GM18505 (cell line): ENCODE results near the gene KPNA1.
"Not testable (repeated sequence)": the region's sequence is repeated elsewhere in the genome, so short reads cannot be mapped to it uniquely, and the experiment has no call there.

Source experiments
- ATAC-seq: cut with Tn5 transposase; IDR thresholded peaks from one replicate; pipeline ENCODE4 v1.9.1; 2021; ENCODE audit not compliant: unreplicated experiment
- POLR2A ChIP-seq: IDR thresholded peaks from 4 replicates; pipeline ENCODE4 v1.6.1; 2011; ENCODE audit warnings: borderline replicate concordance; ENCODE audit not compliant: insufficient read depth, insufficient read length; ENCODE audit errors: extremely low read depth

Gene KPNA1

DNA sequence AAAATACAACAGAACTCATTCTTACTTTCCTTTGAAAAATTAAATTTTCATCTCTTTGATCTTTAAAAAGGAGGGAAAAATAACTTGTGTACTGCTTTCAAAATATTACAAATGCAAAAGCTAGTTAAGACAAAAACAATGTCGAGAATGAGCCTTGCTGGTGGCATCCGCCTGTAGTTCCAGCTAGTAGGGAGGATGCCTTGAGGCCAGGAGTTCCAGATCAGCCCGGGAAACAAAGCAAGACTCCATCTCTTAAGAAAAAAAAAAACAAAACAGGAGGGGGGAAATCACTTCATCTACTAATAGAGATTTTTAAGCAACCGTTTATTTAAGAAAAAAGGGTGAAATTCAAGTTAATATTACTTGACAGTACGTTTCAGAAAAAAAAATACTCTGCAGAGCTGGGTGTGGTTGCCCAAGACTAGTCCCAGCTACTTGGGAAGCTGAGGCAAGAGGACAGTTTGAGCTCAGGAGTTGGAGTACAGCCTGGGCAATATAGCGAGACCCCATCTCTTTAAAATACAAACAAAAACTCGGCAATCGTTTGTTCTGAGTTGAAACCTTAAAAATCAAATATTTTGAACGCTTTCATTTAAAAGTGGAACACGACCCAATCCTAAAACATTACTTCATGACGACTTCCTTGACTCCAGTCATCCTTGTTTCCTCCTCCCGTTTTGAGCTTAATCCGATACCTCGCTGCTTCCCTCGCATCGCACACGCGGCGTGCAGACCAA lies 1.2 kb downstream of the KPNA1 start:
- no peak for ATAC-seq
- no peak for TF ChIP-seq POLR2A

DNA sequence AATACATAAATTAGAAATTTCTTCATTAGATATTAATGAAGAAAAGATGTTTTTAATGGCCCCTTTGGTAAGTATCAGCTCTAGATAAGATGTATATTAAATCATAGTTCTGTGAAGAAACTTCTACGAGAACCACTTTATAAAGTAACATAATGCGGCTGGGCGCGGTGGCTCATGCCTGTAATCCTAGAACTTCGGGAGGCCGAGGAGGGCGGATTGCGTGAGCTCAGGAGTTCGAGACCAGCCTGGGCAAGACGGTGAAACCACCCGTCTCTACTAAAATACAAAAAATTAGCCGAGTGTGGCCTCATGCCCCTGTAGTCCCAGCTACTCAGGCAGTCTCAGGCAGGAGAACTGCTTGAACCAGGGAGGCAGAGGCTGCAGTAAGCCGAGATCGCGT lies 2.5 kb downstream of the KPNA1 start:
- ATAC-seq, result no peak
- TF ChIP-seq POLR2A, result no peak

DNA sequence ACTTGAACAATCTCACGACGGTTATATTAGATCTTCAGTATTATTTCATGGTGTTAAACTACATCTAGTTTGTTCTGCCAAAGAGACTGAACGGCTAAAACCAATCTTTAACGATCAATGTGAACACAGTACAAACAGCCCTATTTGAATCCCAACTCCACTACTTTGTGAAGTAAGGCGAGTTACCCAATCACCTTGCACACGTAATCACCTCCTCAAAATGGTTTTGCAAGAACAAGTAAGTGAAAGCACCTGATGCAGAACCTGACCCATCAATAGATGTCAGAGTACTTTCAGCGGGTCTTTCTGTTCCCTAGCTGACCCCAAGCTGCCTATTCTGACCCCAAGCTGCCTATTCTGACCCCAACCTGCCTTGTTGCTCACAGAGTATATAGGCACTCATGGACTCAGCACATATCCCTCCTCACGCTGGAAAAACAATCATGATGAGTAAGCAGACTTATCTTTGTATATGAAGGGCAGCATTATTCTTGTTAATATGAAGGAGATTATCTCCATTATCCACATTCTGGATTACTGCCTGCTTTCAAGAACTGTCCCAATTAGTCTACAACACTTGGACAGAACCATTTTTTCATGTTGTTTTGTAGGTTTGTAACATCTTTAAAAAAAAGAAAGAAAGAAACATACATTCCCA lies 3.7 kb downstream of the KPNA1 start:
- ATAC-seq, result no peak
- TF ChIP-seq POLR2A, result no peak

DNA sequence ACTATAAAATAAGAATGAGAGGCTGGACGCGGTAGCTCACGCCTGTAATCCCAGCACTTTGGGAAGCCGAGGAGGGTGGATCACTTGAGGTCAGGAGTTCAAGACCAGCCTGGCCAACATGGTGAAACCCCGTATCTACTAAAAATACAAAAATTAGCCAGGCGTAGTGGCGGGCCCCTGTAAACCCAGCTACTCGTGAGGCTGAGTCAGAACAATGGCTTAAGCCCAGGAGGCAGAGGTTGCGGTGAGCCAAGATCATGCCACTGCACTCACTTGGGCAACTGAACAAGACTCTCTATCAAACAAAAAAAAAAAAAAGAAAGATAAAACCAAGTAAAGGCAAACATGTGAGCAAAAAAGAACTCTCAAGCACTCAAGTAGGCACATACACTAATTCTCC lies 5.8 kb downstream of the KPNA1 start:
- ATAC-seq, result not testable (repeated sequence)

DNA sequence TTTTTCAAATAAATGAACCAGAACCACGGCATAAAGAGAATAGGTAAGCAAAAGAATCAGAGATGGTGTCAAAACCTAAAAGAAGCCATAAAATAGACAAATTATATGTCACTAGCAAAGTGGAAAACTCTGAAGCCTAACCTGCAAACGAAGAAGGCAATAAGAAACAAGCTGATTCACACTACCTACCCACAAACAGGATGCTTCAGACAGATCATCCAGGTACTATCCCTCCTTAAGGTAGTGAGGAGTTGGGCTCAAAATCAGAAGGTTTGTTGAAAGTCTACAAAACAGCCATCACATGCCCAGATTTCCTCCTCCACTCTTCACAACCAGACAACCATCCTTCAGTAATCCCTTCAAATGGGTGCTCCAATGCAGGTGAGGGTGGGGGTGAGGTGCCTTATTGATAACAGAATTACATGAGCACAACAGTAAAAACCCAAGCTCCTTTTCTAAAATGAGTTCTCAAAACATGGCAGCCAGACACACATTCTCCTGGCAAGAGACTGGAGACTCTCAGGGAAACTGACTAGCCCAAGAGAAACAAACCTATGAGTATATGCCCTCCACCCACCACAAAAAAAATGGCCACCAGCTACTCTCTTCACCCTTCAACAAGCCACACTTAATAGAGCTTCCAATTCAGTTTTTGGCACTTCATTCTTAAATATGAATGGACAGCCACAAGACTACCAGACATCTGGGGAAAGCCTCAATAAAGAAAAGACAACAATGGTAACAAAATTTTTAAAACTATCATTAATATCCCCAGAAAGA lies 6.4 kb downstream of the KPNA1 start:
- TF ChIP-seq POLR2A, result no peak
- ATAC-seq, result no peak

DNA sequence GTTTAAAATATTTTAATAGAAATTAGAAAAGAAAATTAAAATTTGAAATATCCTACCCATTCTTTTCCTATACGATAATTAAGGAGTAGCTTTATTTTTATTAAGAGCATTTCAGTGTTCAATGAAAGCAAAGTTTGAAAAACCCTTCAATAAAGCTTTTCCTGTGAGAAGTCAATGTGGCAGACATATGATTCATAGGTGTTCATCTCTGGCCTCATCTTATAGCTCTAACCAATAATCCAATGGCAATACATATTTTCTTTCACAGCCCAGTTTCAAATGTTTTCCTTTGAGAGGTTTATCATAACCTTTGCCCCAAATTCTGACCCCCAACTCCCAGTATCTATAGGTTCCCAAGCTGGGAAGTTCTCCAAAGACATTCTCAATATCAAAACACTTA lies 8.3 kb downstream of the KPNA1 start:
- ATAC-seq, result no peak
- no peak for TF ChIP-seq POLR2A

DNA sequence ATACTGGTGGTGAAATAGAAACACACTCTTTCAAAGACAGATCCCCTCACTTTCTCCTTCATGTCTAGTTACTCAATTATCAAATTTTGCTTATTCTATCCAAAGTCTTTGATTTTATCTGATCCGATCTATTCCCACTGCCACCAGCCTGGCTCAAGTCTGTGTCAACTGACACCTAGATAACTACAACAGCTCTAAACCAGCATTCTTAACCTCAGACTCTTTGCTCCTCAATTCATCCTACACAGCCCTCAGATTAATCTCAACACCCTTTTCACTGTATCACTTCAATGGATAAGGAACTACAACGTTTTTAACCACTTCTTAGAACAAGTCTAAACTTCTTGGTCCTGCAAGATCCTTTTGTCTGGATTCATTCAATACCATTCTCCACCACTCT lies 9.1 kb downstream of the KPNA1 start:
- no peak for ATAC-seq
- TF ChIP-seq POLR2A, result no peak

DNA sequence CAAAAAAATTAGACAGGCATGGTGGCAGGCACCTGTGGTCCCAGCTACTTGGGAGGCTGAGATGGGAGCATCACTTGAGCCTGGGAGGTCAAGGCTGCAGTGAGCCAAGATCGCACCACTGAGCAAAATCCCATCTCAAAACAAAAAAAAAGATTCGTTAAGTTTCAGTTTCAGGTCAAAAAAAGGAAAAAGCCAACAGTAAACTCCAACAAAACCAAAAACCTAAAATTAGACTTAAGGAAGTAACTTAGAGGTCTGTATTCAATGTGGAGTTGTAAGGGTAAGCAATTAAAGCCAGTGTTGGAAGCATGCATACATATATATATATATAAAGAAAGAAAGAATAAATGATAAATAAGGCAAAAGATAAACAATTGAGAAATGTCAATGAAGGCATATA lies 11.8 kb downstream of the KPNA1 start:
- no peak for TF ChIP-seq POLR2A
- no peak for ATAC-seq

DNA sequence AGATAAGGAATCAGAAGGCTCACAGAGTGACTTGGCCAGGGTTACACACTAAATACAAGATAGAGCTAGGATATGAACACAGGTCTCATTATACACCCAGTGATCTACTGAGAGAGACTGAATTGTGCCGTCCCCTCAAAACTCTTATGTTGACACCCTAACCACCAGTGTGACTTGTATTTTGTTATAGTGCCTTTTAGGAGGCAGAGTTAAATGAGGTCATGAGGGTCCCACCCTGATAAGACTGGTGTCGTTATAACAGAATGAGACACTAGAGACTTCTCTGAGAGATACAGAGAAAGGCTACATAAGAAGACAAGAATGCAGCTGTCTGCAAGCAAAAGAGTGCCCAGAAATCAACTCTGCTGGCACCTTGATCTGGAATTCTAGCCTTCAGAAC lies 12.6 kb downstream of the KPNA1 start:
- no peak for ATAC-seq
- no peak for TF ChIP-seq POLR2A

DNA sequence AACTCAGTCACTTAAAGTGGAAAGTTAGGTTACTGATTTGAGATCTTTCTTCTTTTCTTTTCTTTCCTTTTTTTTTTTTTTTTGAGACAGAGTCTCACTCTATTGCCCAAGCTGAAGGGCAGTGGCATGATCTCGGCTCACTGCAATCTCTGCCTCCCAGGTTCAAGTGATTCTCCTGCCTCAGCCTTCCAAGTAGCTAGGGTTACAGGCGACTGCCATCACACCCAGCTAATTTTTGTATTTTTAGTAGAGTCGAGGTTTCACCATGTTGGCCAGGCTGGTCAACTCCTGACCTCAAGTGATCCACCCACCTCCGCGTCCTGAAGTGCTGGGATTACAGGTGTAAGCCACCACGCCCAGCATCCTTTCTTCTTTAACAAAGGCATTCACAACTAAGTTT lies 13.8 kb downstream of the KPNA1 start:
- ATAC-seq, result not testable (repeated sequence)

DNA sequence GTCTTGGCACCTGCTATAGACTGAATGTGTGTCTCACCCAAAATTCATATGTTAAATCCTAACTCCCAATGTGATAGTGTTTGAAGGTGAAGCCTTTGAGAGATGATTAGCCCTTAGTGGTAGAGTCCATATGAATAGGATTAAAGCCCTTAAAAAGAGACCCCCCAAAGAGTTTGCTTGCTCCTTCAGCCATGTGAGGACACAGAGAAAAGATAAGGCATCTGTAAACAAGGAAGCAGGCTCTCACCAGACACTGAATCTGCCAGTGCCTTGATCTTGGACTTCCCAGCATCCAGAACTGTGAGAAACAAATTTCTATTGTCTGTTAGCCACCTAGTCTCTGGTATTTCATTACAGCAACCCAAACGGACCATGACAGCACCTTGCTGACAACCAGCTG lies 16.6 kb downstream of the KPNA1 start:
- TF ChIP-seq POLR2A, result no peak
- ATAC-seq, result no peak

DNA sequence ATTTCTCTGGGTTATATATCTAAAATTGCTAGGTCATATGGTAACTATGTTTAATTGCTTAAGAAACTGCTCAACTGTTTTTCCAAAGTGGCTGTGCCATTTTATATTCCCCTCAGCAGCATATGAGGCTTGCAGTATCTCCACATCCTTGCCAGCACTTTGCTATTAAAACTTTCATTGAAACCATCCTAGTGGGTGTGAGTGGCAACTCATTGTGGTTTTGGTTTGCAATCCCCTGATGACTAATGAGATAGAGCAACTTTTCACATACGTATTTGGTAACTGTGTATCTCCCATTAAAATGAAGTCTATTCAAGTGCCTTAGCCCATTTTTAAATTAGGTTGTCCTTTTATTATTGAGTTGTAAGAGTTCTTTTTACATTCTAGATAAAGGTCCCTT lies 17.3 kb downstream of the KPNA1 start:
- no peak for TF ChIP-seq POLR2A
- no peak for ATAC-seq

DNA sequence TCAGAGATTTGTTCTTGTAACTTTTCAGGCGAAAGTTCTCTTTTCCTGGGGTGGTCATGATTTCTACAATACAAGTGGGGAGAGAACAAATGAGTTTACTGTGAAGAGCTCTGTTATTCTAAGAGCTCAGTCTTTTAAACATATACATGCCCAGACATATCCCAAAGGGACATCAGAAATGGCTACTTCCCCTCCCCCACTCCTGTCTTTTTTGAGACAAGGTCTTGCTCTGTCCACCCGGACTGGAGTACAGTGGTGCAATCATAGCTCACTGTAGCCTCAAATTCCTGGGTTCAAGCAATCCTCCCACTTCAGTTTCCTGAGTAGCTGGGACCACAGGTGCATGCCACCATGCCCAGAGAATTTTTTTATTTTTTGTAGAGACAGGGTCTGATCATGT lies 18.2 kb downstream of the KPNA1 start:
- no peak for TF ChIP-seq POLR2A
- ATAC-seq, result no peak

DNA sequence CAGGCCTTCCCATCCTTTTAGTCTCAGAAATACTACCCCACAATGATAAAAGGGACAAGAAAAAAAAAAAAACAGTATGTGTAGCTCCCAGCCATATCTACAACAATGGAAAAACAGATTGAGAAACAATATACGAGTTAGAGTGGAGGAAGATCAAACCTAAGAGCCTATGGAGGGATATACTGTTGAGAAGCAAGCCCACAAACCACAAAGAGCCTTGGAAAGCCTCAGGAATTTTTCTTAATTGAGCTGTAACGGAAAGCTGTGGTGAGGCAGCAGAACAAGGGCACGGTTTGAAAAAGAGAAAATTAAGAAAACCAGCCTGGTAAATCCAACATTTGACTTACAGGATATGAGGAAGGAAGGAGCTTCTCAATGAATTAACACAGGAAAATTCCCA lies 21.4 kb downstream of the KPNA1 start:
- no peak for TF ChIP-seq POLR2A
- ATAC-seq, result no peak
